Peyer's patch (tissue), 4 donors: ENCODE data around the gene IL17RA. TPM values are rescaled to one million over a fixed set of nuclear protein-coding genes. Genes with fewer than 3 reads are reported as not detected.
A peak's percentile ranks its signal among the peaks of the same experiment; 100 is the strongest.

Experiments
- DNase-seq, 3 donors: peaks; one replicate each; pipeline ENCODE4 v3.0.0-alpha.2; 2017 to 2019
- H3K27ac ChIP-seq, 4 donors: fragments of 200-600 bp; sonication (generic); one replicate each; pipeline ENCODE4 v1.5.1; 2016 to 2019
- H3K27me3 ChIP-seq, 2 donors: fragments of 200-600 bp; sonication (generic); one replicate each; pipeline ENCODE4 v1.5.1; 2019
- H3K36me3 ChIP-seq, 3 donors: fragments of 200-600 bp; sonication (generic); one replicate each; pipeline ENCODE4 v1.5.1; 2016 to 2019
- H3K4me1 ChIP-seq, 4 donors: fragments of 200-600 bp; sonication (generic); one replicate each; pipeline ENCODE4 v1.5.1; 2016 to 2019
- H3K4me3 ChIP-seq, 4 donors: fragments of 200-600 bp; sonication (generic); 1 replicate in 3 of 4; 2 replicates in 1 of 4; pipeline ENCODE4 v1.5.1; 2016 to 2019; ENCODE audit warnings: mild to moderate bottlenecking in 1 of 4
- H3K9me3 ChIP-seq, 4 donors: fragments of 200-600 bp; sonication (generic); one replicate each; pipeline ENCODE4 v1.5.1; 2016 to 2019; ENCODE audit warnings: mild to moderate bottlenecking in 1 of 4
- CTCF ChIP-seq, 6 experiments: fragments of 450-650 bp in 4 of 6; fragments of 200-600 bp in 2 of 6; sonication (generic) in 1 of 6; IDR thresholded peaks; one replicate each; pipeline ENCODE4 v1.5.1; 2017 to 2019; ENCODE audit warnings: antibody characterized with exemption in 6 of 6, mild to moderate bottlenecking in 3 of 6, moderate library complexity in 1 of 6
- POLR2A ChIP-seq, 2 donors: fragments of 450-650 bp; IDR thresholded peaks; one replicate each; pipeline ENCODE4 v1.5.1; 2017; ENCODE audit warnings: antibody characterized with exemption in 2 of 2, mild to moderate bottlenecking in 2 of 2, moderate library complexity in 2 of 2
- total RNA-seq, 4 donors: library from RNA; depleted of rRNA; stranded (reverse); fragments of >200 nt; gene quantifications; one replicate each; pipeline ENCODE4 v1.1.0, GENCODE V29; 2016

IL17RA gene
- total RNA-seq, 4 donors from 2014 or later, result 12.4 to 23.6 (median 18.3) TPM

GRCh38 chr22:17115236-17115635 lies 30.4 kb downstream of the IL17RA start:
- H3K36me3 ChIP-seq, result no peaks in the 10 kb centered on the region
- H3K4me1 ChIP-seq, result peaks cover 0 to 19% (median 7%) of the 10 kb centered on the region in 4 donors
- H3K27ac ChIP-seq, result no peak overlapping the region
- TF ChIP-seq POLR2A (IDR thresholded peaks at IDR 0.05), result no peak
- no peak for TF ChIP-seq CTCF (IDR thresholded peaks at IDR 0.05)
- no peaks in the 10 kb centered on the region for H3K9me3 ChIP-seq
- peak in 1 of 3 donors; percentile 25 for DNase-seq
- H3K27me3 ChIP-seq, result peaks cover 0 to 7% of the 10 kb centered on the region in 2 donors
- no peak overlapping the region for H3K4me3 ChIP-seq

- Histone ChIP-seq H3K36me3 (no peaks in the 10 kb centered on the region), H3K4me1 (peaks cover 0 to 24% (median 10%) of the 10 kb centered on the region in 4 donors), H3K27me3 (peaks cover 0 to 10% of the 10 kb centered on the region in 2 donors), H3K27ac (no peak overlapping the region), H3K9me3 (no peaks in the 10 kb centered on the region), H3K4me3 (no peak overlapping the region)
- TF ChIP-seq CTCF (IDR thresholded peaks at IDR 0.05), result no peak
- DNase-seq, result no peak
Measured at GRCh38 chr22:17115945-17116565, 31.3 kb downstream of the IL17RA start.

- H3K36me3 ChIP-seq, result no peaks in the 10 kb centered on the region
- TF ChIP-seq CTCF (IDR thresholded peaks at IDR 0.05) (no peak), POLR2A (IDR thresholded peaks at IDR 0.05) (no peak)
- H3K4me3 ChIP-seq, result no peak overlapping the region
- no peaks in the 10 kb centered on the region for H3K9me3 ChIP-seq
- no peak for DNase-seq
- no peak overlapping the region for H3K27ac ChIP-seq
- peaks cover 0 to 17% of the 10 kb centered on the region in 2 donors for H3K27me3 ChIP-seq
- H3K4me1 ChIP-seq, result peaks cover 0 to 31% (median 16%) of the 10 kb centered on the region in 4 donors
Measured at GRCh38 chr22:17116572-17117330, 32.0 kb downstream of the IL17RA start.

GRCh38 chr22:17117400-17117799 lies 32.6 kb downstream of the IL17RA start:
- Histone ChIP-seq H3K27me3 (peaks cover 0 to 24% of the 10 kb centered on the region in 2 donors), H3K36me3 (no peaks in the 10 kb centered on the region), H3K27ac (no peak overlapping the region), H3K4me1 (peaks cover 0 to 31% (median 16%) of the 10 kb centered on the region in 4 donors), H3K4me3 (no peak overlapping the region), H3K9me3 (no peaks in the 10 kb centered on the region)
- DNase-seq, result peak in 1 of 3 donors; percentile 27
- no peak for TF ChIP-seq CTCF (IDR thresholded peaks at IDR 0.05)
- TF ChIP-seq POLR2A (IDR thresholded peaks at IDR 0.05), result no peak

GRCh38 chr22:17117890-17118289 lies 33.1 kb downstream of the IL17RA start:
- Histone ChIP-seq H3K27ac (no peak overlapping the region), H3K4me1 (peaks cover 0 to 31% (median 16%) of the 10 kb centered on the region in 4 donors), H3K9me3 (no peaks in the 10 kb centered on the region), H3K4me3 (no peak overlapping the region), H3K36me3 (no peaks in the 10 kb centered on the region), H3K27me3 (peaks cover 0 to 24% of the 10 kb centered on the region in 2 donors)
- TF ChIP-seq POLR2A (IDR thresholded peaks at IDR 0.05) (no peak), CTCF (IDR thresholded peaks at IDR 0.05) (no peak)
- no peak for DNase-seq
